Measurements from ENCODE around the gene ZDHHC22. TPM values are rescaled to one million over a fixed set of nuclear protein-coding genes. Genes with fewer than 3 reads are reported as not detected.
A peak's percentile ranks its signal among the peaks of the same experiment; 100 is the strongest.

Gene ZDHHC22
- total RNA-seq, 1 experiment from 2014 or later = not detected

DNA sequence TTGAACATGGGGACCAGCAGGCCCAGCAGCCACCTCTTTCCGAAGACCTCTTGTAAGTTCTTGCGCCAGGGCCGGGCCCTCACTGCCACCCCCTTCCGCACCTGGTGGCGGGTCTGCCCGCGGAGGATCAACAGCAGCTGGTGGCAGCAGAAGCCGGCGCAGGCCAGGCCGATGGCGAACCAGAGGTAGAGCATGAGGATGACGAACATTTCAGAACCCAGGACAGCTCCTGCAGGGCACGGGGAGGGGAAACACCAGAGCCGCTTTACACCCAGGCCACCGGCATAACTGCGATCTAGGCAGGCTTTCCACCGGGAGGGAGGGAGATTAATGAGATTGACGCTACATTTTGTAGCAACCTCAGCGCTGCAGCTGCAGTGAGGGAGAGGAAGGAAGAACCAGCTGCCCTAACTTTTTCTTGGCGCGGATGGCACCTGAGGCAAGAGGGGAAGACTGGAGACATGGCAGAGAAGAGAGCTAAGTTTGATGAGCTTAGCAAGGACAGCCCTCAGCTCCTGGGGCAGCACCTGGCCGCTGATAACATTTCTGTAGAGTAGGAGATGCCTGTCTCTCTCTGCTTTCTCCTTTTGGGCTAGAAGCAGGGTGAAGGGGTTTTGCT lies 7.8 kb downstream of the ZDHHC22 start:
- in situ Hi-C loops (cut with HindIII; ENCODE audit: low sequenced_read_pairs) = no loop called here
- no peak for DNase-seq (ENCODE audit: low spot score)

DNA sequence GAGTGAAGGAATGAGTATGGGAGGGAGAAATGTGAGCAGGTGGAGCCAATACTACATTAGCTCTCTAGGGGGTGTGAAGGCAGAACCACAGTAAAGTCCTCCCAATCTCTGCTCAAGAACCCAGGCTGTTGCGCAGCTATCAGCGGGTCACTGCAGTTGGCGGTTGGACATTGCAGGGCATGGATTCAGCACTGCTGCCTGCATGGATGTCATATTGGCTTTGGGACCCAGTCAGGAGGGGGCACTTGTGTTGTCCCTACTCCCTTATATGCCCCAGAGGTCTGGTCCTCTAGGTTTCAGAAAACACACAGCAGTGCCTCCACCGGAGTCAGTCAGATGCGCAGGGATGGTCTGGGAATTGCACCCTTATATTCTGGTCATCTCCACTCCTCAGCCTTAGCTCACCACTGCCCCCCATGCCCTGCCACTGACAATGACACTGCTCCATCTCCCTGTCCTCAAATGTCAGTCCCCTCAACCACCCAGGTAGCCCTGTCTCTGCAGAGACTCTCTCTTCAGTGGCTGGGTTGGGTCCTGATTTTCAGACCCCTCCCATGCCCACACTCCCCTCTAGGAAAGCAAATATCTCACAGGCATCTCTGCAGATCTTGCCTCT lies 9.6 kb downstream of the ZDHHC22 start:
- peak; percentile 60 for DNase-seq (ENCODE audit: low spot score)
- in situ Hi-C loops (cut with HindIII; ENCODE audit: low sequenced_read_pairs) = no loop called here

DNA sequence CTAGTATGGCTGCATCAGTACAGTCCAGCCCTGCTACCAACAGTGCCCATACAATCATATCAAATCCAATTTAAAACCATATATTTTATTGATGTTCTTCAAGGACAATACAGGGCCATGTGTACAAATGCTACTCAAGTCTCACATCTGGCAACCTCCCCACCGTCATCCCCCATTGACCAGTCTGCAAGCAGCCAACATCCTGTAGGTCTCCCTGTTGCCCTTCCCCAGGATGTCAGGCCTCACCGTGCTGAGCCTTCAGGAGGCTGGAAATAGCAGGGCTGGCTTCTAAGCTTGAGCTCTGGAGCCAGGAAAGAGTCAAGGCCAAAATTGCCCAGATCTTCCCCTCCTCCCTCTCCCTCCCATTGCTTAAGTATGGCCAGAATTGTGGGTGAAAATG lies 10.4 kb downstream of the ZDHHC22 start:
- in situ Hi-C loops (cut with HindIII; ENCODE audit: low sequenced_read_pairs) = no loop called here
- no peak for DNase-seq (ENCODE audit: low spot score)

GRCh38 chr14:77130386-77130785 lies 11.2 kb downstream of the ZDHHC22 start:
- in situ Hi-C loops (cut with HindIII; ENCODE audit: low sequenced_read_pairs) = no loop called here
- no peak for DNase-seq (ENCODE audit: low spot score)

DNA sequence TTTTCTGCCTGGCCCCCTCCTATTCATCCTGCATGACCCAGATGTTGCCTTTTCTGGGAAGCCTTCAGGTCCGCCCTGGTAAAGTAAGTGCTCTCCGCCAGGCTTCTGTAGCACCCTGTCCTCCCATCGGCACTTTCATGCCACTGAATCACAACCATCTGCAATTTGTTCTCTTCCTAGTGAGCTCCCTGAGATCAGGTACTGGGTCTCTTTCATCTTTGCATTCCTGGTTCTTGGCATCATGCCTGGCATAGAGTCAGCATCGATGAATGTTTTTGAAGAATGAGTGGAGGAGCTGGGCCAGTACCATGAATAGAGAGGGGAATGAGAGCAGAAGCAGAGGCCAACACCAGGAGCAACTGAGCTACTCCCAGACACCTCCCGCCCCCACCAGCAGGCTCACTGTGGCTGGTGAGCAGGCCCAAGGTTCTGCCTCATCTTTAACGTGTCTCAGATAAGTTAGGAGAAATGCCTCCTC lies 13.1 kb downstream of the ZDHHC22 start:
- in situ Hi-C loops (cut with HindIII; ENCODE audit: low sequenced_read_pairs) = no loop called here

DNA sequence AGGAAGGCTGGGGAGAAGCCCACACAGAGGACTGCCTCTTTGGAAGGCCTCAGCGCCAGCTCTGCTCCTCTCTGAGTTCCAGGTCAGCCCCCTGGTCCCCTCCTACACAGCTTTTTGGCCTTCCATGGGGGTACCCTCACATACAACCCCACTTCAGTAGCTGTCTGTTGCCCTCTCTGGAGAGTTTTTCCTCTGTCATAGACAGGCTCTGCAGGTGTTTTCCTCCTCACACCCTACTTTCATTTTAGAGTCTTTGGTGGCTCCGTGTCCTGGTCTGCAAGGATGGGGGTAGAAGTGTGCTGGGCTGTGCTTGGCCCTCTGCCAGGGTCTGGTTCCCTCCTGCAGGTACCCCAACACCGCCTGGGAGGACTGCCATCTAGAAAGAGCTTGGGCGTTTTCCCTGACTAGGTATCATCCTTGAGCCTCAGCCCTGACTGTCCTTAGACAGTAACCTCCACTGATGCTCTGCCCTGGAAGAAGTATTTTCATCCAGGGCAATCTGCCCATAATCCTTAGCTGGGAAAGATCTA lies 15.1 kb downstream of the ZDHHC22 start:
- in situ Hi-C loops (cut with HindIII; ENCODE audit: low sequenced_read_pairs) = no loop called here
- DNase-seq (ENCODE audit: low spot score) = no peak

More for the DNA sequence above, 13.1 kb downstream of the ZDHHC22 start:
- no peak for DNase-seq (ENCODE audit: low spot score)

- no peak for DNase-seq (ENCODE audit: low spot score)
- in situ Hi-C loops (cut with HindIII; ENCODE audit: low sequenced_read_pairs) = no loop called here
Measured at GRCh38 chr14:77125823-77126325, 15.7 kb downstream of the ZDHHC22 start.

DNA sequence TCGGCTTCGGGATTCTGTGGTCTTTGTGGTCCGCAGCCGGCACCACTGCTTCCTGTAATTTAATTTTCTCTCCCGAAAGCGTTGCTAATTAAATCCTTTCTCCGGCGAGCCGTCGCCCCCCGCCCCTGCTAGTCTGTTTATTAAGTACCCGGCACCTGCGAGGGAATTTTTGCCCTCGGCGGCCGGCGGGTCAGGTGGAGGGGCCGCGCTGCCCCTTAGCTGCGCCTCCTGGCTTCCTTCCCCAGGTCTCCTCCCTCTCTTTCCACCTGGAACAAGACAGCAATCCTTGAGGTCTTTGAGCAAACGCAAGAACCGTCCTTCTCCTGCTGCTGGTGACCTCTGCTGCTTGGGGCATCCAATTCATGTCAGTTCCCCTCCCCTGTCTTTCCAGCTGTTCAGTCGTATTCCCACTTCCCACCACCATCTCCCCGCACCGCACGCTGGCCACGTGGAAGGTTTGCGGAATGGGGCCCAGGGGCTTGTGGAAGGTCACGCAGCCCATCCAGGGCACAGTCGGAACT lies 16.2 kb downstream of the ZDHHC22 start:
- DNase-seq (ENCODE audit: low spot score) = no peak
- in situ Hi-C loops (cut with HindIII; ENCODE audit: low sequenced_read_pairs) = no loop called here

DNA sequence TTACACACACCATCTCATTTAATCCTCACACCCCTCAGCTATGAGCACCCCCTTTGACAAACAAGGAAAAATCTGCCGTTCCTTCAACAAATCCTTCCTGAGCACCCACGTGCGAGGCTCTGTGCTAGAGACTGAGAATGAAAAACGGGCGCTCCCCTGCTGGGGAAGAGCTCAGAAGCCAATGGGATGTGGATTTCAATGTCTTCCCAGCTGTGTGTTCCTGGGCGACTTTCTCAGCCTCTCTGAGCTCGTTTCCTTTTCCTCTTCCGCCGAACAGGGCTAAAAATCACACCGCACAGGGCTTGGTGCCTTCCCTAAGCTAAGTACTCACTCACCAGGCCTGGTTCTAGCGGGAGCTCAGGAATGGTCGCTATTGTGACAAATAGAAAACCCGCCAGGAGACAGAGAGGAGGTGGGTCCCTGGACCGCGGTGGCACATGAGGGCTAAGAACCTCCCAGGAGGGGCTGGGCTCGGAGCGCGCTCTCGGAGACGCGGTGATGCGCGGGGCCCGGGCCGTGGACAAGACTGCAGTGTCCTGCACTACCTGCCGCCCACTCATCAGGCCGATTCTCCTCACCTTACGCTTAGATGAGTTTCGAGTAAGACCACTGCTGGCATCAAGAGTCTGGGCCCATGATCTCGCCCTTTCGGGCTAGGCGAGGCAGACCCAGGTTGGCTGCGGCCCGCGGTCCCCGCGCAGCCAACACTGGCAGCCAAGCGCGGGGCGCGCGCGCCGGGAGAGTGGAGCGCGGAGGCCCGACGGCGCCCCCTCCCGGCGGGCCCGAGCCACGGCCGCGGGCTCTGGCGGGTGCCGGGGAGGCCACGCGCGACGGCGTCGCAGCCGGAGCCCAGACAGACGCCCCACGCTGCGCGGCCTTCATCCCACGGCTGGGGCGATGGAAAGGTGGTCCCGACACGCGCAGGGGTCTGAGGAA lies 17.0 kb downstream of the ZDHHC22 start:
- in situ Hi-C loops (cut with HindIII; ENCODE audit: low sequenced_read_pairs) = no loop called here
- DNase-seq (ENCODE audit: low spot score) = peak; percentile 55

DNA sequence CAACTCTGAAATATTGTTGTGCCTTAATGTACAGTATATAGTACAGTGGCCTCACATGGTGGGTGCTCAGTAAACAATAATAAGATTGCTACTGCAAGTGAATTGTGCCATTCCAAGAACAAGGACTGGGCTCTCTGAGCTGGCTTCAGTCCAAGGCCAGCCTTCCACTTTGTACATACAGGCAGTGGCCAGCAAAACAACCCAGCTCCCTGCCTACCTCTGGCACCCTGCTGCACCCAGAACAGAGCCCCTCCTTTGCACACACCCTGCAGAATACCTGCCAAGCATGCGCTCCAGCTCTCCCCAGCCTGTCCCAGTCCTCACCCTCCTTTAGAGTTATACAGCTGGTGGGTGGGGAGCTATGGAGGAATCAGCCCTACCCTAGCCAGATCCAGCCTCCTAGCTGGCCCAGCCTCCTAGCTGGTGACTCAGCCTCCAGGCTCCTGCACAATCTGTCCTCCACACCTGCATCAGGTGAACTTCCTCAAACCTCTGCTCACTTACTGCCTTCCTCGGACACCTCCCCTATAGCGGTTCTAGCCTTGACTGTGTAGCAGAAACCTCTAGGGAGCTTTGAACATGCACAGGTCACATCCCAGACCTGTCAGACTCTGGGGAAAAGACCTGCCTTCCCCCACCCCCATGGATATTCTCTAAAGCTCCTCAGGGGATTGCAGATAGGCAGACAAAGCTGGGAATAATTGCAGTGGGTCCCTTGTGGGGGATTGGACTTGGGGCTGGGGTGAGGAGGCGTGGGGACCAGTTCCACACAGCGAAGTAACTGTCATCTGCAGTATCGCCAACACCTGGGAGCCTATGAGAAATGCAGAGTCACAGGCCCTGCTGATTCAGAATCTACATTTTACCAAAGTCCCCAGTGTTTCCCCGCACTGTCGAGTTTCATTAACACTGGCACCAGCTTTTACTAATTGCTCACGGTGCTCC lies 17.9 kb downstream of the ZDHHC22 start:
- peak; percentile 82 for DNase-seq (ENCODE audit: low spot score)
- in situ Hi-C loops (cut with HindIII; ENCODE audit: low sequenced_read_pairs) = no loop called here

DNA sequence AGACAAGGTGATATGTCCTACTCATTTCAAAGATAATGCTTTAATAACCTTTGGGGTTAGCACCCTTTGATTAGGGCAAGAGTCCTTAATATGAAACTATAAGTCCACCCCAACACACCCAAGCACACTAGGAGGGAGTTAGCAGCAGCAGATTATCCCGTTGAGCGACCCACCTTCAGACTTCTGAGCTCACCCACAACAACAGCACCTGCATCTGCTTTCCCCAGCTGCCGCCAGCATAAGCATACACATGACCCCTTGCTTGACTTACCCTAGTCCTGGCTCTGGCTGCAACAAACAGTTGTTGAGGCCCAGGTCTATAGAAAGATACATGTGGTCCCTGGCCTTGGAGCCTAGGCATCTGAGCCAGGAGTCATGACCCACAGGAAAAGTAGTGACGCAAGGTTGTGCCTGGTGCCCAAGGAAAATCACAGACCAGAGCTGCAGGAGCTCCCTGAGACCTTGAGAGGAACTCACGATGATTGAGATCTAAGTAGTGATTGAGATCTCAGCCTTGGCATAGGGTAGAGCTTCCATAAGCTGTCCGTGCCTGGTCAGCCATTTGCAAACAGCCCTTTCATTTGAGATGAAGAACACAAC lies 19.0 kb downstream of the ZDHHC22 start:
- DNase-seq (ENCODE audit: low spot score) = no peak
- in situ Hi-C loops (cut with HindIII; ENCODE audit: low sequenced_read_pairs) = no loop called here

DNA sequence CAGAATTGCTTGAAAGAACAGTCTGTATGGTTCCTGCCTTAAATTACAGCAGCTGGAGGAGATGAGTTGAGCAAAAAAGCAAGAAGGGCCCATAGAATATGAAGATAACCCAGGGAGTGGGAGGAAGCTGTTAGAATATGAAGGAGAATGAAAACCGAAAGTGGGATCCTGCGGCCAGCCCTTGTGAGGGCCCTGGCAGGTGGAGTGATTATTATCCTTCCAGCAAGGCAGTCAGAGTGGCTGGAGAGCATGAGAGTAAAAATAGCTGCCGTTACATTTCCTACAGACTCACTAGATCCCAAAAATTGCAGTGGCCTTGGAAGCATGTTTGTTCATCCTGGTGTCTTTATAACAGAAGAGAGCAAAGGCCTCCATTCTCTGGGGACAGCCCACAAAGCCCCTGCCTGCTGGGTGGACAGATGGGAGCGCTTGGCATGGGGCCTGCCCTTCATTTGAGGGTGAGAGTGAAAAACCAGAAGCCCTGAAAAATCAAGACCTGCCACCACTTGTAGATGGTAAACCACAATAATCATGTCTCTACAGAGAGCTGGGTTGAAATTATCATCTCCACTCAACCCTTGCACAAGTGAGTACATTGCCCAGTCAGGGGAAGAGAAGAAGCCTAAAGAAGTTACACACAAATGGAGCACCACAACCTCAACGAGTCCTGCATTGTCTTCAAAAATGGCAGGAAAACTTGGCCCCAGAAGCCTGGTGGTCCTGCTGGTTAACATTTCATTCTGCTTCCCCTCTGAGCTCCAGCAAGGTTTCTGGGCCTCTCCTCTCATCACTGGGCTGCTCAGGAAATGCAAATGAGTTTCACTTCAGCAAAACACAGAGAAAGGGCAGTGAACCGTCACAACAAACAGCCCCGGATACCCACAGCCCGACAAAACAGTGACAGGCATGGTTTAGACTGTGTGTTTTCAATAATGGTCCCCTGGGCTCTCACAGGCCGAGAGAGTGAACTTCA lies 20.5 kb downstream of the ZDHHC22 start:
- in situ Hi-C loops (cut with HindIII; ENCODE audit: low sequenced_read_pairs) = no loop called here
- peak; percentile 88 for DNase-seq (ENCODE audit: low spot score)

DNA sequence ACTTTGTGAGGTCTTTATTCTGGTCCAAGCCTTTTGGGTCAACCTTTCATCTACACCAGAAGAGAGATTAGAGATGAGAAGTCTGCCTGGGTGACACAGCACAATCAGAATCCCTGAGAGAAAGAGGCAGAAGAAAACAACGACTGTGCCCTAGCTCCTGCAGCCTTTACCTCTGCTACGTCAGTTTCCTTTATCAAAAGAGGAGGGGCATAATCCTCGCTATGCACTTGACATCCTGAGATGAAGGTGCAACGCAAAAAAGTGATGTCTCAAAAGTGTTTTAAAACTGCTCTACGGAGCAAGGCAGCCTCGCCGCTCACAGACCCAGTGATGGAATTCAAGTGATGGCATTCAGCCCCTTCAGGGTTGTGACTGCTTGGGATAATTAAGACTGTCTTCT lies 21.7 kb downstream of the ZDHHC22 start:
- DNase-seq (ENCODE audit: low spot score) = peak; percentile 46
- in situ Hi-C loops (cut with HindIII; ENCODE audit: low sequenced_read_pairs) = no loop called here

DNA sequence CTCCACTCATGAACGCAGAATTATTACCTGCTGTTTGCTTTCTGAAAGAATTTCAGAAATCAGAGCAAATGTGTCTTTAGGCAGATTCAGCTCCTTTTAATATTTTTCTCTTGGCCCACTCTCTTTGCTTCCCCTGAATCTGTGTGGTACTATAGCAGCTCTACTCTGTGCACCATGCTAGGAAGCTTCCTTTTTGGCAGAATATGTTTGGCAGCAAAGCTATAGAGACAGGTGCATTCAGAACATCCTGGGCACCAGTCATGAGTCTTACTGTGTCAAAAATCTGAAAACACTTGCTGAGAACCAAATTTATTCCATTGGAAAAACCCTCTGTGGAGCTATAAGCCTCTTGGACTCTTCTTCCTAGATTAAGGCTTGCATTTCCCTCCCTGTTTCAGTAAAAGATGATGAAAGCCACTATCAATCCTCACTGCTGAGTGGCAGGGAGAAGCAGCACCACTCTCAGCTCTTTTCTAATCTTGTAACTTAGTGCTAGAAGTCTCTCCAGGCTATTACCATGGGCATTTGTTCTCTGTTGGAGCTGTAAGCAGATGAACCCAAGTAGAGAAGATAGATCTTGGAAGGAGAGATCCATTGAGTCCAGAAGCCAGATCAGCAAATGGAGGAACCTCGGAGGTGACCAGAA lies 25.3 kb downstream of the ZDHHC22 start:
- peak; percentile 99 for DNase-seq (ENCODE audit: low spot score)
- in situ Hi-C loops (cut with HindIII; ENCODE audit: low sequenced_read_pairs) = no loop called here

GRCh38 chr14:77114609-77115008 lies 27.0 kb downstream of the ZDHHC22 start:
- in situ Hi-C loops (cut with HindIII; ENCODE audit: low sequenced_read_pairs) = no loop called here

DNA sequence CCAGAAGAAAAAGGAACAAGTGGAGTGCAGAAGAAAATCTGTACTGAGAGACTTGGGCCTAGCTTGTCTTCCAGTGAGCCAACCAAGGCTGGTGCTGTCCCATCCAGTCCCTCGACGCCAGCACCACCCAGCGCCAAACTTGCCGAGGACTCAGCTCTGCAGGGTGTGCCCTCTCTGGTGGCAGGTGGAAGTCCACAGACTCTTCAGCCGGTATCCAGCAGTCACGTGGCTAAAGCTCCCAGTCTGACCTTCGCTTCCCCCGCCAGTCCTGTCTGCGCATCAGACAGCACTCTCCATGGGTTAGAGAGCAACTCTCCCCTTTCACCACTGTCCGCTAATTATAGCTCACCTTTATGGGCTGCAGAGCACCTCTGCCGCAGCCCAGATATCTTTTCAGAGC lies 27.9 kb downstream of the ZDHHC22 start:
- DNase-seq (ENCODE audit: low spot score) = no peak
- in situ Hi-C loops (cut with HindIII; ENCODE audit: low sequenced_read_pairs) = no loop called here

More at GRCh38 chr14:77114609-77115008, 27.0 kb downstream of the ZDHHC22 start:
- no peak for DNase-seq (ENCODE audit: low spot score)
